Renal cortical epithelial cell (primary cell): ENCODE measurements around the gene CCDC149. TPM values are rescaled to one million over a fixed set of nuclear protein-coding genes. Genes with fewer than 3 reads are reported as not detected.

Experiments
- DNase-seq: peaks from one replicate; pipeline ENCODE4 v3.0.0-alpha.2; 2011; ENCODE audit warnings: low read depth
- total RNA-seq: library from RNA; depleted of rRNA; stranded (reverse); fragments of >200 nt; gene quantifications from 2 replicates; pipeline ENCODE4 v1.2.3, GENCODE V29; 2014

The CCDC149 gene
- total RNA-seq, 1 donor from 2014 or later: 12.5 TPM

- DNase-seq: no peak
Measured at GRCh38 chr4:24881508-24882196, 31.2 kb downstream of the CCDC149 start.

- DNase-seq: no peak
Measured at GRCh38 chr4:24880186-24880585, 32.7 kb downstream of the CCDC149 start.

- DNase-seq: no peak
Measured at GRCh38 chr4:24878636-24879016, 34.2 kb downstream of the CCDC149 start.

GRCh38 chr4:24877868-24878635 is 34.8 kb downstream of the CCDC149 start:
- DNase-seq: no peak

GRCh38 chr4:24876431-24876830 is 36.4 kb downstream of the CCDC149 start:
- no peak for DNase-seq

- no peak for DNase-seq
Measured at GRCh38 chr4:24872720-24873119, 40.1 kb downstream of the CCDC149 start.

- no peak for DNase-seq
Measured at GRCh38 chr4:24871210-24871609, 41.6 kb downstream of the CCDC149 start.

GRCh38 chr4:24867766-24868296 is 45.0 kb downstream of the CCDC149 start:
- no peak for DNase-seq

- no peak for DNase-seq
Measured at GRCh38 chr4:24867251-24867650, 45.6 kb downstream of the CCDC149 start.

GRCh38 chr4:24865401-24865800 is 47.4 kb downstream of the CCDC149 start:
- DNase-seq: no peak

GRCh38 chr4:24863799-24864198 is 49.0 kb downstream of the CCDC149 start:
- DNase-seq: no peak

- peak; percentile 89 for DNase-seq
Measured at GRCh38 chr4:24862073-24862751, 50.6 kb downstream of the CCDC149 start.

GRCh38 chr4:24858550-24858949 is 54.3 kb downstream of the CCDC149 start:
- DNase-seq: no peak

- peak; percentile 82 for DNase-seq
Measured at GRCh38 chr4:24858026-24858425, 54.8 kb downstream of the CCDC149 start.

GRCh38 chr4:24856586-24856985 is 56.3 kb downstream of the CCDC149 start:
- DNase-seq: peak; percentile 57

GRCh38 chr4:24855741-24856140 is 57.1 kb downstream of the CCDC149 start:
- no peak for DNase-seq

- DNase-seq: no peak
Measured at GRCh38 chr4:24853142-24853541, 59.7 kb downstream of the CCDC149 start.

GRCh38 chr4:24850674-24851073 is 62.2 kb downstream of the CCDC149 start:
- DNase-seq: peak; percentile 97

GRCh38 chr4:24849756-24850155 is 63.1 kb downstream of the CCDC149 start:
- DNase-seq: no peak

GRCh38 chr4:24849351-24849750 is 63.5 kb downstream of the CCDC149 start:
- DNase-seq: no peak

- no peak for DNase-seq
Measured at GRCh38 chr4:24846716-24847115, 66.1 kb downstream of the CCDC149 start.

- no peak for DNase-seq
Measured at GRCh38 chr4:24845902-24846301, 66.9 kb downstream of the CCDC149 start.

GRCh38 chr4:24845132-24845531 is 67.7 kb downstream of the CCDC149 start:
- no peak for DNase-seq
